Glutamatergic neuron (in vitro differentiated cells): ENCODE measurements around the gene APOL6. TPM values are rescaled to one million over a fixed set of nuclear protein-coding genes. Genes with fewer than 3 reads are reported as not detected.

Experiments used
- DNase-seq: peaks from one replicate; pipeline ENCODE4 v3.0.0; 2022
- H3K27ac Mint-ChIP-seq: one replicate; pipeline ENCODE4 v1.8.0; 2020; ENCODE audit warnings: mild to moderate bottlenecking, mixed read lengths, inconsistent platforms; ENCODE audit not compliant: unreplicated experiment
- H3K27me3 Mint-ChIP-seq: one replicate; pipeline ENCODE4 v1.8.0; 2020; ENCODE audit warnings: mild to moderate bottlenecking, moderate library complexity, mixed read lengths, inconsistent platforms; ENCODE audit not compliant: unreplicated experiment
- H3K36me3 Mint-ChIP-seq: one replicate; pipeline ENCODE4 v1.8.0; 2020; ENCODE audit warnings: mild to moderate bottlenecking, mixed read lengths, inconsistent platforms; ENCODE audit not compliant: unreplicated experiment
- H3K4me1 Mint-ChIP-seq: one replicate; pipeline ENCODE4 v1.8.0; 2020; ENCODE audit warnings: mild to moderate bottlenecking, low read depth, mixed read lengths, inconsistent platforms; ENCODE audit not compliant: unreplicated experiment
- H3K4me3 Mint-ChIP-seq: one replicate; pipeline ENCODE4 v1.8.0; 2020; ENCODE audit warnings: mild to moderate bottlenecking, mixed read lengths, inconsistent platforms; ENCODE audit not compliant: unreplicated experiment
- H3K9me3 Mint-ChIP-seq: one replicate; pipeline ENCODE4 v1.8.0; 2020; ENCODE audit warnings: mild to moderate bottlenecking, moderate library complexity, mixed read lengths, inconsistent platforms; ENCODE audit not compliant: unreplicated experiment
- total RNA-seq: library from RNA; stranded (reverse); fragmentation: NEBNext Ultra II Directional; extraction: Animal tissue kit (Norgen Biotek cat#: 25700); gene quantifications from one replicate; pipeline ENCODE4 v1.2.1, GENCODE V29; 2021; ENCODE audit not compliant: unreplicated experiment
- TF ChIP-seq, protein P1 (sequence below): fragments of 200-600 bp; sonication (generic); IDR thresholded peaks from one replicate; pipeline ENCODE4 v1.5.0; 2021; ENCODE audit not compliant: partially characterized antibody, unreplicated experiment

The APOL6 gene
- total RNA-seq, 1 donor from 2014 or later, result not detected

GRCh38 chr22:35643991-35644390 is 4.3 kb upstream of the APOL6 start:
- no peak overlapping the region for H3K27ac Mint-ChIP-seq
- no peaks in the 10 kb centered on the region for H3K9me3 Mint-ChIP-seq
- H3K36me3 Mint-ChIP-seq, result no peaks in the 10 kb centered on the region
- DNase-seq, result no peak
- H3K27me3 Mint-ChIP-seq, result peaks cover 1% of the 10 kb centered on the region
- TF ChIP-seq, protein P1, sequence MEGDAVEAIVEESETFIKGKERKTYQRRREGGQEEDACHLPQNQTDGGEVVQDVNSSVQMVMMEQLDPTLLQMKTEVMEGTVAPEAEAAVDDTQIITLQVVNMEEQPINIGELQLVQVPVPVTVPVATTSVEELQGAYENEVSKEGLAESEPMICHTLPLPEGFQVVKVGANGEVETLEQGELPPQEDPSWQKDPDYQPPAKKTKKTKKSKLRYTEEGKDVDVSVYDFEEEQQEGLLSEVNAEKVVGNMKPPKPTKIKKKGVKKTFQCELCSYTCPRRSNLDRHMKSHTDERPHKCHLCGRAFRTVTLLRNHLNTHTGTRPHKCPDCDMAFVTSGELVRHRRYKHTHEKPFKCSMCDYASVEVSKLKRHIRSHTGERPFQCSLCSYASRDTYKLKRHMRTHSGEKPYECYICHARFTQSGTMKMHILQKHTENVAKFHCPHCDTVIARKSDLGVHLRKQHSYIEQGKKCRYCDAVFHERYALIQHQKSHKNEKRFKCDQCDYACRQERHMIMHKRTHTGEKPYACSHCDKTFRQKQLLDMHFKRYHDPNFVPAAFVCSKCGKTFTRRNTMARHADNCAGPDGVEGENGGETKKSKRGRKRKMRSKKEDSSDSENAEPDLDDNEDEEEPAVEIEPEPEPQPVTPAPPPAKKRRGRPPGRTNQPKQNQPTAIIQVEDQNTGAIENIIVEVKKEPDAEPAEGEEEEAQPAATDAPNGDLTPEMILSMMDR, result no peak
- H3K4me3 Mint-ChIP-seq, result no peak overlapping the region
- peaks cover 3% of the 10 kb centered on the region for H3K4me1 Mint-ChIP-seq

GRCh38 chr22:35645646-35646045 is 2.6 kb upstream of the APOL6 start:
- Mint-ChIP-seq H3K9me3 (no peaks in the 10 kb centered on the region), H3K27ac (no peak overlapping the region)

DNA sequence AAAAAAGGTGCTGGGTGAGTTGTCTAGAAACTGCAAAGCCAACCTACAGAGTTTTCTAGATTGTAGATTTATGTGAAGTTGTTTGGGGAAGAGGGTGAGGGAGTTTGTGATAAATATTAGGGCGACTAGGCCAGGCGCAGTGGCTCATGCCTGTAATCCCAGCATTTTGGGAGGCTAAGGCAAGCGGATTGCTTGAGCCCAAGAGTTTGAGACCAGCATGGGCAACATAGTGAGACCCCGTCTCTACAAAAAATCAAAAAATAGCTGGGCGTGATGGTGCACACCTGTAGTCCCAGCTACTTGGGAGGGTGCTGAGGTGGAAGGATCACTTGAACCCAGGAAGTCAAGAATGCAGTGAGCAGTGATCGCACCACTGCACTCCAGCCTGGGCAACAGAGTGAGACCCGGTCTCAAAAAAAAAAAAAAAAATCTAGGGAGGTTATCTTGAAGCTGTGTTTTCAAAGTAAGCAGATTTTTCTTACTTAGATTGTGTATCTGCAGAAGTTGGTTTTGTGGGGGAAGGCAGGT is 844 bp downstream of the APOL6 start:
- H3K27me3 Mint-ChIP-seq, result no peaks in the 10 kb centered on the region
- no peak overlapping the region for H3K27ac Mint-ChIP-seq
- no peak for DNase-seq
- H3K9me3 Mint-ChIP-seq, result no peaks in the 10 kb centered on the region
- H3K4me3 Mint-ChIP-seq, result no peak overlapping the region
- peaks cover 3% of the 10 kb centered on the region for H3K4me1 Mint-ChIP-seq
- H3K36me3 Mint-ChIP-seq, result no peaks in the 10 kb centered on the region
- TF ChIP-seq, protein P1, result no peak

More at GRCh38 chr22:35645646-35646045, 2.6 kb upstream of the APOL6 start:
- H3K4me1 Mint-ChIP-seq, result peaks cover 3% of the 10 kb centered on the region
- TF ChIP-seq, protein P1, result no peak
- no peaks in the 10 kb centered on the region for H3K36me3 Mint-ChIP-seq
- no peak for DNase-seq
- peaks cover 1% of the 10 kb centered on the region for H3K27me3 Mint-ChIP-seq
- H3K4me3 Mint-ChIP-seq, result no peak overlapping the region

GRCh38 chr22:35649636-35650250 is 1.5 kb downstream of the APOL6 start:
- TF ChIP-seq, protein P1, result no peak
- Mint-ChIP-seq H3K9me3 (no peaks in the 10 kb centered on the region), H3K4me1 (peaks cover 3% of the 10 kb centered on the region), H3K36me3 (no peaks in the 10 kb centered on the region), H3K27me3 (no peaks in the 10 kb centered on the region), H3K4me3 (no peak overlapping the region), H3K27ac (no peak overlapping the region)
- DNase-seq, result no peak

DNA sequence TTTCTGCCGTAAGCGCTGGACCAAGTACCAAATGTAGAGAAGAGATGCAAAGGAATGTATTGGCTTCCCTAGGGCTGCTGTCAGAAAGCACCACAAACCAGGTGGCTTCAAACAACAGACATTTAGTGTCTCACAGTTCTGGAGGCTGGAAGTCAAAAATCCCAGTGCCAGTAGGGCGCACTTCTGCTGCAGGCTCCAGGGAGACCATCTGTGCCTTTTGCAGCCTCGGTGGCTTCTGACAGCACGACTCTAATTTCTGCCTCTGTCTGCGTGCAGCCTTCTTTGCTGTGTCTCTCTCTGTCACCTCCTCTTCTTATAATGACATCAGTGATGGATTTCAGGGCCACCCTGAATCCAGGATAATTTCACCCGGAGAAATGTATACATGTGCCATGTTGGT is 2.8 kb downstream of the APOL6 start:
- Mint-ChIP-seq H3K4me1 (peaks cover 3% of the 10 kb centered on the region), H3K9me3 (no peaks in the 10 kb centered on the region), H3K36me3 (no peaks in the 10 kb centered on the region), H3K27ac (no peak overlapping the region), H3K4me3 (no peak overlapping the region), H3K27me3 (no peaks in the 10 kb centered on the region)
- TF ChIP-seq, protein P1, result no peak
- no peak for DNase-seq
